A549 (cell line): ENCODE measurements around the gene MOV10L1. TPM values are rescaled to one million over a fixed set of nuclear protein-coding genes. Genes with fewer than 3 reads are reported as not detected.

Experiments used
- ATAC-seq, 2 experiments: fragments of 200-7000 bp in 1 of 2; fragments of >200 bp in 1 of 2; cut with Nextera tagmentation in 1 of 2; cut with Tn5 transposase in 1 of 2; 3 replicates each; pipeline versions ENCODE4 v1.8.0 to v1.9.1; 2018 to 2020; ENCODE audit warnings: mild to moderate bottlenecking in 1 of 2, moderate library complexity in 1 of 2
- CTCF ChIA-PET: fragments of 300-600 bp; sonication (Branson Sonifier 250); formaldehyde crosslinking; extraction: SDS; loops from one replicate; lab custom pipeline; 2021; ENCODE audit warnings: antibody characterized with exemption, inconsistent platforms; lab: Yijun Ruan, JAX
- POLR2A ChIA-PET: fragments of 350-600 bp; formaldehyde crosslinking; extraction: SDS; loops from one replicate; lab custom pipeline; 2021; ENCODE audit warnings: antibody characterized with exemption, inconsistent platforms; lab: Yijun Ruan, JAX
- DNase-seq, 2 experiments: peaks; one replicate each; pipeline versions ENCODE4 v3.0.0 to v3.0.0-alpha.2; 2011 to 2016; ENCODE audit warnings: low read depth in 1 of 2, low spot score in 1 of 2
- FAIRE-seq: peaks from 2 replicates; lab custom pipeline; 2011; peaks lifted over from hg19 to GRCh38; lab: Jason Lieb, UNC
- H3K27ac ChIP-seq, 2 experiments: fragments of >200 bp; sonication (Bioruptor Twin); formaldehyde crosslinking; 3 replicates each; pipeline ENCODE4 v1.5.1; 2016 to 2017
- H3K4me1 ChIP-seq: fragments of >200 bp; sonication (Bioruptor Twin); formaldehyde crosslinking; 3 replicates; pipeline ENCODE4 v1.6.1; 2016
- H3K4me2 ChIP-seq: fragments of >200 bp; sonication (Bioruptor Twin); formaldehyde crosslinking; 3 replicates; pipeline ENCODE4 v1.6.1; 2016
- H3K4me3 ChIP-seq: fragments of >200 bp; sonication (Bioruptor Twin); formaldehyde crosslinking; 3 replicates; pipeline ENCODE4 v1.5.1; 2016
- H3K9me3 ChIP-seq: fragments of >200 bp; sonication (Bioruptor Twin); formaldehyde crosslinking; 3 replicates; pipeline ENCODE4 v1.6.1; 2016
- BHLHE40 ChIP-seq: IDR thresholded peaks from 2 replicates; pipeline ENCODE4 v1.6.1; 2012; ENCODE audit warnings: low read depth, low read length, inconsistent platforms
- CHD2 ChIP-seq: fragments of 150-350 bp; IDR thresholded peaks from 2 replicates; pipeline ENCODE4 v1.6.1; 2014; ENCODE audit warnings: low read length; ENCODE audit not compliant: partially characterized antibody
- CHD4 ChIP-seq: fragments of 200-600 bp; sonication (generic); IDR thresholded peaks from 2 replicates; pipeline ENCODE4 v1.6.1; 2016; ENCODE audit warnings: antibody characterized with exemption, mild to moderate bottlenecking, borderline replicate concordance
- EHF ChIP-seq: fragments of 250-450 bp; sonication (Bioruptor Pico); IDR thresholded peaks from 2 replicates; pipeline ENCODE4 v1.5.0; 2020; ENCODE audit warnings: mild to moderate bottlenecking
- EHMT2 ChIP-seq: fragments of 200-600 bp; sonication (generic); IDR thresholded peaks from 2 replicates; pipeline ENCODE4 v1.6.1; 2016; ENCODE audit warnings: antibody characterized with exemption, low read depth, mild to moderate bottlenecking, moderate library complexity
- EP300 ChIP-seq, 2 experiments: fragments of >200 bp; sonication (Bioruptor Twin); formaldehyde crosslinking; IDR thresholded peaks; 2 replicates in 1 of 2; 3 replicates in 1 of 2; pipeline ENCODE4 v1.6.1; 2016 to 2017
- FOSB ChIP-seq: fragments of 250-450 bp; sonication (Bioruptor Pico); IDR thresholded peaks from 2 replicates; pipeline ENCODE4 v1.5.0; 2020; ENCODE audit warnings: mild to moderate bottlenecking, moderate library complexity
- FOSL2 ChIP-seq, 2 experiments: fragments of 450-650 bp in 1 of 2; fragments of >200 bp in 1 of 2; sonication (Bioruptor Twin) in 1 of 2; formaldehyde crosslinking; IDR thresholded peaks; 2 replicates each; pipeline versions ENCODE4 v1.5.0 to v1.6.1; 2016 to 2020; ENCODE audit warnings: mild to moderate bottlenecking in 1 of 2, moderate library complexity in 1 of 2
- HDAC2 ChIP-seq: fragments of 200-600 bp; sonication (generic); IDR thresholded peaks from 2 replicates; pipeline ENCODE4 v1.6.1; 2016
- HOXA7 ChIP-seq: fragments of 250-450 bp; sonication (Bioruptor Pico); IDR thresholded peaks from 2 replicates; pipeline ENCODE4 v1.5.0; 2020; ENCODE audit warnings: mild to moderate bottlenecking, moderate library complexity
- JUNB ChIP-seq: fragments of >200 bp; sonication (Bioruptor Twin); formaldehyde crosslinking; IDR thresholded peaks from 2 replicates; pipeline ENCODE4 v1.6.1; 2016
- KDM5A ChIP-seq: fragments of 200-600 bp; sonication (generic); IDR thresholded peaks from 2 replicates; pipeline ENCODE4 v1.6.1; 2016; ENCODE audit warnings: antibody characterized with exemption, mild to moderate bottlenecking
- MAFK ChIP-seq: fragments of 450-650 bp; IDR thresholded peaks from 2 replicates; pipeline ENCODE4 v1.6.1; 2014; ENCODE audit not compliant: partially characterized antibody
- MYC ChIP-seq: IDR thresholded peaks from 2 replicates; pipeline ENCODE4 v1.6.1; 2012; ENCODE audit warnings: mild to moderate bottlenecking, inconsistent platforms, low read length, improper control_type of control experiment, borderline replicate concordance
- NR3C1 ChIP-seq: fragments of >200 bp; sonication (Bioruptor Twin); formaldehyde crosslinking; IDR thresholded peaks from 3 replicates; pipeline ENCODE4 v1.6.1; 2017
- POLR2A ChIP-seq: IDR thresholded peaks from 2 replicates; pipeline ENCODE4 v1.6.1; 2012; ENCODE audit warnings: mild to moderate bottlenecking, low read length
- RAD21 ChIP-seq, 2 experiments: fragments of >200 bp in 1 of 2; sonication (Bioruptor Twin) in 1 of 2; formaldehyde crosslinking in 1 of 2; IDR thresholded peaks in 1 of 2; conservative IDR thresholded peaks in 1 of 2; 2 replicates in 1 of 2; 3 replicates in 1 of 2; pipeline ENCODE4 v1.6.1; 2012 to 2018; ENCODE audit warnings: inconsistent platforms in 1 of 2
- RFX5 ChIP-seq: fragments of 450-650 bp; IDR thresholded peaks from 2 replicates; pipeline ENCODE4 v1.7.1; 2014; ENCODE audit warnings: antibody characterized with exemption, mild to moderate bottlenecking, moderate library complexity
- ZC3H11A ChIP-seq: fragments of 450-650 bp; IDR thresholded peaks from 2 replicates; pipeline ENCODE4 v1.6.1; 2014; ENCODE audit warnings: antibody characterized with exemption, mild to moderate bottlenecking
- WGBS: methylation state at CpG from one replicate; pipeline ENCODE4 v1.1.6; 2017; ENCODE audit errors: missing lambda C conversion rate; 5-methylcytosine and 5-hydroxymethylcytosine counted together
- polyA minus RNA-seq: library from RNA; depleted of rRNA, polyadenylated mRNA; stranded (reverse); fragments of >200 nt; gene quantifications from 2 replicates; pipeline ENCODE4 v1.2.3, GENCODE V29; 2011; rRNA and poly(A)+ RNA removed
- polyA plus RNA-seq, 4 experiments: library from polyadenylated mRNA; depleted of rRNA in 3 of 4; stranded (reverse); fragments of >200 nt; fragmentation: RNase III in 1 of 4; extraction: RNeasy Plus Mini Kit Qiagen cat#74134 plus additional on column Dnase treatment in 1 of 4; gene quantifications; 2 replicates in 3 of 4; 3 replicates in 1 of 4; pipeline ENCODE4 v1.2.3, GENCODE V29; 2011 to 2017
- TF ChIP-seq, protein P1 (sequence below): fragments of 150-350 bp; IDR thresholded peaks from 2 replicates; pipeline ENCODE4 v1.6.1; 2014; ENCODE audit warnings: low read depth, mild to moderate bottlenecking, low read length
- TF ChIP-seq, protein P2 (sequence below): fragments of 450-650 bp; IDR thresholded peaks from 2 replicates; pipeline ENCODE4 v1.6.1; 2014; ENCODE audit warnings: antibody characterized with exemption
- TF ChIP-seq, protein P3 (sequence below): fragments of >200 bp; sonication (Bioruptor Twin); formaldehyde crosslinking; IDR thresholded peaks from 3 replicates; pipeline ENCODE4 v1.6.1; 2016
- TF ChIP-seq, protein P4 (sequence below): fragments of 200-600 bp; sonication (generic); IDR thresholded peaks from 2 replicates; pipeline ENCODE4 v1.6.1; 2016; ENCODE audit warnings: antibody characterized with exemption, mild to moderate bottlenecking, moderate library complexity

Gene MOV10L1
- 0.04 TPM in 1 of 2 replicates, not detected in the other for polyA plus RNA-seq (2011; rRNA removed)
- not detected in 2 replicates for polyA plus RNA-seq (2012; cell fraction: cytosol; rRNA removed)
- polyA plus RNA-seq (2012; cell fraction: nucleus; rRNA removed) = 0.05 TPM in 1 of 2 replicates, not detected in the other
- 0.04 to 0.30 TPM in 2 of 3 replicates, not detected in the other for polyA plus RNA-seq (2017; fragmentation: RNase III; extraction: RNeasy Plus Mini Kit Qiagen cat#74134 plus additional on column Dnase treatment)
- polyA minus RNA-seq = 0.39 TPM in 1 of 2 replicates, not detected in the other

DNA sequence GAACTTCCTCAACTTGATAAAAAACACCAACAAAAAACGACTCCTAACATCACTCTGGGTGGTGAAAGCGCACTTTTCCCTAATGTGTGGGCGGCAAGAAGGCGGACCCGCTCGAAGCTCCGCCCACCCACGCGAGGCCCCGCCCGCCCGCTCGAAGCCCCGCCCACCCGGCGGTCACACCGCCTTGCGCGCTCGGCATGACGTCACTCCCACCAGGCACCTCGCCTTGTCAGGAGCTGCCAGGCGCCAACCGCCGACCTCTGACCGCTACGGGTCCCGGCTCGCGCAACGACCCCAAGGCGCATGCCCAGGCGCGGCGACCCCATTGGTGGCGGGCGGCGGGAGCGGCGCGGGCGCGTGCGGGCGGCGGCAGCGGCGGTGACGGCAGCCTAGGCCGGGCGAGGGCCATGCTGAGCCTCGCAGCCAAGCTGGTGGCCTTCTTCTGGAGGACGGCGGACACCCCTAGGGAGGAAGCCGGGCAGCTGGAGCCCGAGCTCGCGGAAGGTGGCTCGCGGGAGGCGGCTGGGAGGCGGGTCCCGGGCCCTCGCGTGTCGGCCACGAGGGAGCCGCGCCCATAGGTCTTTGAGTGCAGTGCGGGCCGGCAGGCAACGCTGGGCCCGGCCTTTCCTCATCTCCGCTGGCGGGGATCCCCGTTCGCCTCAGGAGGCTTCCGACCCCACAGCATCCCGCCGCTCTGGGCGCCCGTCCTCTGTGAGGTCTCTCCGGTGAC lies at the start of gene MOV10L1:
Gene MOV10L1 (plus strand): TSS at position 325 of the 730 bp plus-strand sequence. CDS start 83 bp downstream, at position 408.
- ChIA-PET CTCF (interaction anchor here (1.1 kb wide), 1 partner anchor 59 kb away, joined by 3 read pairs; no protein-coding TSS in a partner anchor), POLR2A (no interaction called here)
- WGBS = 76% methylated on average over 67 of the region's 83 CpGs
- ATAC-seq (no peak), FAIRE-seq (no peak), DNase-seq (no peak)
- Histone ChIP-seq H3K4me3 (no peak within 1 kb of the TSS), H3K9me3 (no peaks in the 10 kb centered on the region), H3K4me2 (no peak within 1 kb of the TSS), H3K27ac (no peak within 1 kb of the TSS), H3K4me1 (no peaks in the 10 kb centered on the region)
- TF ChIP-seq JUNB (no peak), EHMT2 (no peak), FOSL2 (IDR thresholded peaks at IDR 0.05) (no peak), FOSL2 (CRISPR knock-in tag; IDR thresholded peaks at IDR 0.05) (no peak), FOSB (CRISPR knock-in tag) (no peak), RFX5 (no peak), EHF (CRISPR knock-in tag) (no peak), CHD2 (no peak), KDM5A (no peak), EP300 (IDR thresholded peaks at IDR 0.05) (no peak), HDAC2 (no peak), HOXA7 (CRISPR knock-in tag) (no peak), POLR2A (no peak), BHLHE40 (no peak), MYC (no peak)
- TF ChIP-seq, protein P1, sequence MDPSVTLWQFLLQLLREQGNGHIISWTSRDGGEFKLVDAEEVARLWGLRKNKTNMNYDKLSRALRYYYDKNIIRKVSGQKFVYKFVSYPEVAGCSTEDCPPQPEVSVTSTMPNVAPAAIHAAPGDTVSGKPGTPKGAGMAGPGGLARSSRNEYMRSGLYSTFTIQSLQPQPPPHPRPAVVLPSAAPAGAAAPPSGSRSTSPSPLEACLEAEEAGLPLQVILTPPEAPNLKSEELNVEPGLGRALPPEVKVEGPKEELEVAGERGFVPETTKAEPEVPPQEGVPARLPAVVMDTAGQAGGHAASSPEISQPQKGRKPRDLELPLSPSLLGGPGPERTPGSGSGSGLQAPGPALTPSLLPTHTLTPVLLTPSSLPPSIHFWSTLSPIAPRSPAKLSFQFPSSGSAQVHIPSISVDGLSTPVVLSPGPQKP = no peak
- TF ChIP-seq, protein P2, sequence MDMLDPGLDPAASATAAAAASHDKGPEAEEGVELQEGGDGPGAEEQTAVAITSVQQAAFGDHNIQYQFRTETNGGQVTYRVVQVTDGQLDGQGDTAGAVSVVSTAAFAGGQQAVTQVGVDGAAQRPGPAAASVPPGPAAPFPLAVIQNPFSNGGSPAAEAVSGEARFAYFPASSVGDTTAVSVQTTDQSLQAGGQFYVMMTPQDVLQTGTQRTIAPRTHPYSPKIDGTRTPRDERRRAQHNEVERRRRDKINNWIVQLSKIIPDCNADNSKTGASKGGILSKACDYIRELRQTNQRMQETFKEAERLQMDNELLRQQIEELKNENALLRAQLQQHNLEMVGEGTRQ = no peak
- TF ChIP-seq, protein P3, sequence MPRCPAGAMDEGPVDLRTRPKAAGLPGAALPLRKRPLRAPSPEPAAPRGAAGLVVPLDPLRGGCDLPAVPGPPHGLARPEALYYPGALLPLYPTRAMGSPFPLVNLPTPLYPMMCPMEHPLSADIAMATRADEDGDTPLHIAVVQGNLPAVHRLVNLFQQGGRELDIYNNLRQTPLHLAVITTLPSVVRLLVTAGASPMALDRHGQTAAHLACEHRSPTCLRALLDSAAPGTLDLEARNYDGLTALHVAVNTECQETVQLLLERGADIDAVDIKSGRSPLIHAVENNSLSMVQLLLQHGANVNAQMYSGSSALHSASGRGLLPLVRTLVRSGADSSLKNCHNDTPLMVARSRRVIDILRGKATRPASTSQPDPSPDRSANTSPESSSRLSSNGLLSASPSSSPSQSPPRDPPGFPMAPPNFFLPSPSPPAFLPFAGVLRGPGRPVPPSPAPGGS = no peak

DNA sequence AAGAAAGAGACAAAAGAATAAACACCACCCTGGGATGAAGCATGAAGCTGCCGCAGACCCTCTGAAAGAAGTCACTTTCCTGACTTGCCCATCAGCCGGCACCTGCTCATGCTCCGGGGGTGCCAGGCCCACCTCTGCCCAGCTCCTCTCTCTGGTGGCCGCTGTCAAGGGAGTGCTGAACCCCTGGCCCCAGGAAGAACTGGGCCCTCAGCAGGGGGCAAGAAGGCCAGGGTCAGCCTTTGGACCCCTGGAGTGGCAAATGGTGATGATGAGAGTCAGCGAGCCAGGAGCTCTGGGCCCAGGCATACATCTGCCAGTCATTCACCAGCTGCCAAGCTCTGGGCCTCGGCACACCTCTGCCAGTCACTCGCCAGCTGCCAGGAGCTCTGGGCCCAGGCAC lies 49.1 kb upstream of the MOV10L1 start:
- no peaks in the 10 kb centered on the region for H3K4me1 ChIP-seq
- no peak for FAIRE-seq
- WGBS = 68% methylated on average over 4 of the region's 7 CpGs
- TF ChIP-seq MAFK (no peak), NR3C1 (no peak), CHD4 (no peak), RAD21 (conservative IDR thresholded peaks at IDR 0.05 in 1 of 2, IDR thresholded peaks at IDR 0.05 in 1 of 2) (no peak), ZC3H11A (no peak)
- TF ChIP-seq, protein P4, sequence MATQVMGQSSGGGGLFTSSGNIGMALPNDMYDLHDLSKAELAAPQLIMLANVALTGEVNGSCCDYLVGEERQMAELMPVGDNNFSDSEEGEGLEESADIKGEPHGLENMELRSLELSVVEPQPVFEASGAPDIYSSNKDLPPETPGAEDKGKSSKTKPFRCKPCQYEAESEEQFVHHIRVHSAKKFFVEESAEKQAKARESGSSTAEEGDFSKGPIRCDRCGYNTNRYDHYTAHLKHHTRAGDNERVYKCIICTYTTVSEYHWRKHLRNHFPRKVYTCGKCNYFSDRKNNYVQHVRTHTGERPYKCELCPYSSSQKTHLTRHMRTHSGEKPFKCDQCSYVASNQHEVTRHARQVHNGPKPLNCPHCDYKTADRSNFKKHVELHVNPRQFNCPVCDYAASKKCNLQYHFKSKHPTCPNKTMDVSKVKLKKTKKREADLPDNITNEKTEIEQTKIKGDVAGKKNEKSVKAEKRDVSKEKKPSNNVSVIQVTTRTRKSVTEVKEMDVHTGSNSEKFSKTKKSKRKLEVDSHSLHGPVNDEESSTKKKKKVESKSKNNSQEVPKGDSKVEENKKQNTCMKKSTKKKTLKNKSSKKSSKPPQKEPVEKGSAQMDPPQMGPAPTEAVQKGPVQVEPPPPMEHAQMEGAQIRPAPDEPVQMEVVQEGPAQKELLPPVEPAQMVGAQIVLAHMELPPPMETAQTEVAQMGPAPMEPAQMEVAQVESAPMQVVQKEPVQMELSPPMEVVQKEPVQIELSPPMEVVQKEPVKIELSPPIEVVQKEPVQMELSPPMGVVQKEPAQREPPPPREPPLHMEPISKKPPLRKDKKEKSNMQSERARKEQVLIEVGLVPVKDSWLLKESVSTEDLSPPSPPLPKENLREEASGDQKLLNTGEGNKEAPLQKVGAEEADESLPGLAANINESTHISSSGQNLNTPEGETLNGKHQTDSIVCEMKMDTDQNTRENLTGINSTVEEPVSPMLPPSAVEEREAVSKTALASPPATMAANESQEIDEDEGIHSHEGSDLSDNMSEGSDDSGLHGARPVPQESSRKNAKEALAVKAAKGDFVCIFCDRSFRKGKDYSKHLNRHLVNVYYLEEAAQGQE = no peak
- ChIA-PET POLR2A (no interaction called here), CTCF (interaction anchor here (1.1 to 2.1 kb wide), 2 partner anchors 10 kb away, joined by 3 to 10 read pairs; no protein-coding TSS in a partner anchor)
- no peak for ATAC-seq
- H3K4me3 ChIP-seq = no peak overlapping the region
- H3K9me3 ChIP-seq = peaks cover 9% of the 10 kb centered on the region; the same call in 1 of the 3 replicates
- no peak overlapping the region for H3K4me2 ChIP-seq
- no peak overlapping the region for H3K27ac ChIP-seq
- DNase-seq = no peak
